ENCODE measurements around the gene IL37.

The IL37 gene

GRCh38 chr2:112910865-112911264 lies at the start of gene IL37:
Gene IL37, plus strand, starts transcription at chr2:112911165. Its CDS starts 1,848 bp downstream, at chr2:112913013.
- no peak for DNase-seq

GRCh38 chr2:112864072-112864471 lies 46.9 kb upstream of the IL37 start:
- DNase-seq, result no peak

GRCh38 chr2:112866128-112866835 lies 44.7 kb upstream of the IL37 start:
- DNase-seq, result no peak

GRCh38 chr2:112867701-112868631 lies 43.0 kb upstream of the IL37 start:
- no peak for DNase-seq

- peak; percentile 41 for DNase-seq
These were observed 41.6 kb upstream of the IL37 start for GRCh38 chr2:112869258-112869842.

- no peak for DNase-seq
These were observed 39.8 kb upstream of the IL37 start for GRCh38 chr2:112870841-112871835.

- no peak for DNase-seq
These were observed 34.6 kb upstream of the IL37 start for GRCh38 chr2:112876257-112876970.

GRCh38 chr2:112876971-112877361 lies 34.0 kb upstream of the IL37 start:
- DNase-seq, result no peak

- no peak for DNase-seq
These were observed 33.5 kb upstream of the IL37 start for GRCh38 chr2:112877423-112877822.

- no peak for DNase-seq
These were observed 31.4 kb upstream of the IL37 start for GRCh38 chr2:112879491-112880041.

- no peak for DNase-seq
These were observed 30.9 kb upstream of the IL37 start for GRCh38 chr2:112880091-112880531.

- DNase-seq, result no peak
These were observed 30.3 kb upstream of the IL37 start for GRCh38 chr2:112880696-112881095.

- DNase-seq, result no peak
These were observed 29.6 kb upstream of the IL37 start for GRCh38 chr2:112881217-112881985.

- DNase-seq, result no peak
These were observed 27.3 kb upstream of the IL37 start for GRCh38 chr2:112883669-112884068.

- DNase-seq, result peak; percentile 40
These were observed 26.0 kb upstream of the IL37 start for GRCh38 chr2:112884869-112885505.

- no peak for DNase-seq
These were observed 25.5 kb upstream of the IL37 start for GRCh38 chr2:112885506-112885902.

- no peak for DNase-seq
These were observed 24.7 kb upstream of the IL37 start for GRCh38 chr2:112886291-112886690.

GRCh38 chr2:112887964-112888749 lies 22.8 kb upstream of the IL37 start:
- DNase-seq, result no peak

GRCh38 chr2:112889976-112890375 lies 21.0 kb upstream of the IL37 start:
- no peak for DNase-seq

Measured in NCI-H774 (cell line).